Stomach smooth muscle (tissue), 2 donors: ENCODE measurements around the gene SH3PXD2B.
A peak's percentile ranks its signal among the peaks of the same experiment; 100 is the strongest.

Experiments
- H3K27ac ChIP-seq: one replicate; pipeline ENCODE4 v1.7.0; 2013; ENCODE audit warnings: mild to moderate bottlenecking, low read length, inconsistent platforms
- H3K27me3 ChIP-seq, 2 donors: one replicate each; pipeline ENCODE4 v1.7.0; 2013; ENCODE audit warnings: low read length in 2 of 2; ENCODE audit not compliant: insufficient read depth in 2 of 2, control insufficient read depth in 1 of 2
- H3K36me3 ChIP-seq, 2 donors: one replicate each; pipeline ENCODE4 v1.7.0; 2013; ENCODE audit warnings: low read length in 2 of 2; ENCODE audit not compliant: control insufficient read depth in 2 of 2, insufficient read depth in 2 of 2
- H3K4me1 ChIP-seq: one replicate; pipeline ENCODE4 v1.7.0; 2013; ENCODE audit warnings: low read length; ENCODE audit not compliant: control insufficient read depth, insufficient read depth
- H3K4me3 ChIP-seq, 2 donors: one replicate each; pipeline ENCODE4 v1.7.0; 2013; ENCODE audit warnings: low read length in 2 of 2
- H3K9ac ChIP-seq, 2 donors: one replicate each; pipeline ENCODE4 v1.7.0; 2013; ENCODE audit warnings: low read length in 2 of 2, mild to moderate bottlenecking in 1 of 2
- H3K9me3 ChIP-seq, 2 donors: one replicate each; pipeline ENCODE4 v1.7.0; 2013; ENCODE audit warnings: low read length in 2 of 2; ENCODE audit not compliant: control insufficient read depth in 2 of 2
- donor health status: healthy.
- donor health status: Pancreatic carcinoma.

Gene SH3PXD2B

DNA sequence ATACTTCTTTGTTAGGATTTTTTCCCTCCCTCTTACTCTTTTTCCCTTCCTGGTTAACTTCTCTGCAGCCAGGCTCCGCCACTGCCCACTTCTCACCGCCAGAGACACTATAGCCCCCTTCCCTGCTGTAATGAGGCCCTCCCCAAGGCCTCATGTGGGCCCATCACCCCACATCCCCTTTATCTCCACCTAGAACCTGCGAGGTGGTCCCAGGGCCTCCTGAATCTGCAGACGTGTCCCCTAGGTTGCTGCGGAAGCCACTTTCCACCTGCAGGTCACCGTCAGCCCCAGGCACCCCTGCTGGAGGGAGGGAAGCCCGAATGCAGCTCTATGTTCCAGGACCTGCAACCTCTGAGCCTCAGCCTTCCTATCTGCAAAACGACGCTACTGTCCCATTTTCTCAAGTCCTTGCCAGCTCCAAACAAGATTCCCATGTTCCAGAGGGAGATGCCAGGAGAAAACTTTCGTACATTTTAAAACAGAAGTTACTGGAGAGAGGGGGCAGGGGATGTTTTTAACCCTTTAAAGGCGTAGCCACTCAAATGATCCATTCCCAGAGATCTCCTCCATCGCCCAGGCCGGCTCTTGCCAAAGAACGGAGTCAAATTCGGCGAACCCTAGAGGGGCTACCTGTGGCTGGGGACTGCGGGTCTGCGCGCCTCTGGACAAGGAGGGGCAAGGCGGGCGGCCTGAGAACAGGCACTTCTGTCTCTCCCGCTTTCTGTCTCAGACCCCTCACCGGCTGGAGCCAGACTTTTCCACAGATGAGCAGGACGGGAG is 929 bp downstream of the SH3PXD2B start:
- no peaks in the 10 kb centered on the region for H3K27me3 ChIP-seq
- no peaks in the 10 kb centered on the region for H3K9me3 ChIP-seq
- peaks cover 54% of the 10 kb centered on the region for H3K4me1 ChIP-seq
- H3K27ac ChIP-seq = peak overlapping the region; percentile 88
- peak overlapping the region; percentile 72 to 85 for H3K9ac ChIP-seq
- H3K36me3 ChIP-seq = peaks cover 0 to 2% of the 10 kb centered on the region in 2 donors
- H3K4me3 ChIP-seq = peak overlapping the region; percentile 86 to 94

DNA sequence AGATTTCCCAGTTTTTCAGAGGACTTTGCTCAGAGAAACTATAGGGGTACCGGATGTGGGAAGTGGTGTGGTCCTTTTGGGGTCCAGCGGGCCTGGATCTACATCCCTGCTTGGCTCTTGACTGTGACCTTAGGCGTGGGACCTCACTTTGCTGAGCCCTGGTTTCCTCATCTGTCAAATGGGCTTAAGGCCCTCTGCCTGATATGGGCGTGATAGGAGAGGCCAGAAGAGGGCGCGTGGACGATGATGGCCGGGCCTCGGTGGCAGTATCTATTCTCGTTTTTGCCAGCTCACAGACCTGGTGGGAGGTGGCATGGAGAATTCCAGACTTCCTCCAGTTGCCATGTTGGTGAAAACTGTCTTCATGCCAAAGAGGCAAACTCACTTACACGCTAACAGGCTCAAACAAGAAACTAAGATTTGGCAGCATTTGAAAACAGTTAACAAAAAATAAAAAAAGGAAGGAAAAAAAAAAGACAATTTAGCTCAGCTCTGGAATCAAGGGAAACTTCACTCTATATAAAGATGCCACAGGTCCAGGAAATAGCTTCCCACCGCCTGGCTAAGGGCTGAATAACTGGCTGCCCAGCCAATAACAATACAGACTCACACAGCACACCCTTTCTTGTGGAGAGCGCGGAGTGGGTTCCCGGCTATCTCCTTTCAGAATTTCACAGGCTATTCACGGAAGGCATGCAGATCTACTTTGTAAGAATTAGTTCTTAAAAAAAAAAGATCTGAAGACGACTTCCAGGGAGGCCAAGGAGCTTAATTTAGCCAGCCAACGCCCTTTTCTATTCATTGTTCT is 1.7 kb downstream of the SH3PXD2B start:
- Histone ChIP-seq H3K4me1 (peaks cover 54% of the 10 kb centered on the region), H3K36me3 (peaks cover 0 to 2% of the 10 kb centered on the region in 2 donors), H3K27ac (peak overlapping the region; percentile 88), H3K27me3 (no peaks in the 10 kb centered on the region), H3K9me3 (no peaks in the 10 kb centered on the region), H3K4me3 (peak overlapping the region; percentile 86 to 94), H3K9ac (peak overlapping the region; percentile 72 to 85)

DNA sequence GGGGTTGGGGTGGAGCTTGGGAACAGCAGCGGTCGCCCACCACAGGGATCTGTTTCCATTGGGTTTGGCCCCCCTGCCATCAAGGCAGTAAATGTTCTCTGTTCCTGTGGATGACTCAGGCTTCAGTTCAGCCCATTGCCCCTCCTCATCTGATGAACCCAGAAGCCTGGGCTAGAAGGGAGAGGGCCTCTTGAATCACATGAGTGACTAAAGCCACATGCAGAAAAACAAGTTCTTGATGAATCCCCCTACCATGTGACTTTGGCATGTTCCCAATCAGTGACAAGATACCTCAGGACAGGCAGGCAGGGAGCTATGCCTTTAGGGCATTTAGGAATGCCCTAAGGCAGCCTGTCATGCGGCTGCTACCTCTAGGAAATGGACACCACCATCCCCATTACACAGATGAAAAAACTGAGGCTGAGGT is 2.5 kb downstream of the SH3PXD2B start:
- Histone ChIP-seq H3K9ac (peak overlapping the region; percentile 36 to 85), H3K4me1 (peaks cover 56% of the 10 kb centered on the region), H3K4me3 (peak overlapping the region in 1 of 2 donors; percentile 44), H3K27ac (peak overlapping the region; percentile 88), H3K27me3 (no peaks in the 10 kb centered on the region), H3K36me3 (peaks cover 0 to 2% of the 10 kb centered on the region in 2 donors), H3K9me3 (no peaks in the 10 kb centered on the region)

DNA sequence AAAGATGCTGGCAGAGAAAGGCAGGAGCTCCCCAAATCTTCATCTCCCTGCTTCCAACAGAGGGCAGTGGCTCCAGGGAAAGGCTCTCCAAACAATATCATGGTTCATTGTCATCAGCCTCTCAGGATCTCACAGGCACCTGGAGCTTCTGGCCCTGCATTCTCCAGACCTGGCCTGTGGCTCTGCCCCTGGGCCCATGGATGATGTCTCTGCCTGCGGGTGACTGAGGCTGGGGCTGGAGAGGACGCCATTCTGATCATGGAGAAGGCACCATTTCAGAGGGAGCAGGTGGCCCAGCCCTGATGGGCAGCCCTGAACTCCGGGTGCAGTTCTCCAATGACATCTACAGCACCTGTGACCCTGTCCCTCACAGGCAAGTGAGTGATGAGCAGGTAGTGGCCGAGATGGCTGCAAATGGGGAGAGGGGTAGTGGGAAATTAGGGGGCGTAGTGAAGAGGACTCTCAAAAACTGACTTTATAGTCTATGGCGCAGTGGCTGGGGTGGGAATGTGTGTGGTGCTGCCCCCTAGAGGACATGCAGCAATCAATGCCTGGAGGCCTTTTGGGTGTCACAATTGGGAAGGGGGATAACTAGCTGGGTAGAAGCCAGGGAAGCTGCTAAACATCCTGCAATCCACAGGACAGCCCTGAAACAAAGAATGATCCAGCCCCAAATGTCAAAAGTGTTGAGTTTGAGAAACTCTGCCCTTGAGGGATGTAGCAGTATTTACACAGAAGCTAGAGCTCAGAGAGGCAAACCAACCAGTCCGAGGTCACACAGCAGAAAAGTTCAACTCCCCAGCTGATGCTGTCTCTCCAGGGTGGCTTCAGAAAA is 3.2 kb downstream of the SH3PXD2B start:
- H3K9me3 ChIP-seq = no peaks in the 10 kb centered on the region
- no peaks in the 10 kb centered on the region for H3K27me3 ChIP-seq
- peak overlapping the region; percentile 88 for H3K27ac ChIP-seq
- peaks cover 0 to 2% of the 10 kb centered on the region in 2 donors for H3K36me3 ChIP-seq
- H3K4me1 ChIP-seq = peaks cover 60% of the 10 kb centered on the region
- H3K9ac ChIP-seq = peak overlapping the region; percentile 36 to 85
- H3K4me3 ChIP-seq = peak overlapping the region in 1 of 2 donors; percentile 44

DNA sequence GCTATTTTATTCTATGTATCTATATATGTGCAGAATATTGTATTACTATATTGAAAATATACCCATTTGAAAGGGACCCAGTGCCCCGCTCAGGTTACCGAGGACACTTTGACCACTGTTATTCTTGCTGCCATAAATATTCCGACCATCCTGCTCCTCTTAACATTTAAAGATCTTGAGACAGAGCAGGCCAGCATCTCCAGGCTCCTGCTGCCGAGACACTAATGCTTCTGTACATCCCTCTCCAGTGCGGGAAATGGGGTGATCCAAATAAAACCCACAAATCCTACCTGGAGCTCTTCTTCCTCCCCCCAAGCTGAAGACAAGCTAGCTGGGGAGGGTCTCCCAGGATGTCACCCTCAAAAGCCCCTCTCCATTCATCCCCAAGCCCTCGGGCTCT is 3.9 kb downstream of the SH3PXD2B start:
- Histone ChIP-seq H3K9me3 (no peaks in the 10 kb centered on the region), H3K36me3 (peaks cover 0 to 2% of the 10 kb centered on the region in 2 donors), H3K27ac (peak overlapping the region; percentile 88), H3K4me1 (peaks cover 60% of the 10 kb centered on the region), H3K27me3 (no peaks in the 10 kb centered on the region), H3K4me3 (no peak overlapping the region), H3K9ac (peak overlapping the region in 1 of 2 donors; percentile 21)

DNA sequence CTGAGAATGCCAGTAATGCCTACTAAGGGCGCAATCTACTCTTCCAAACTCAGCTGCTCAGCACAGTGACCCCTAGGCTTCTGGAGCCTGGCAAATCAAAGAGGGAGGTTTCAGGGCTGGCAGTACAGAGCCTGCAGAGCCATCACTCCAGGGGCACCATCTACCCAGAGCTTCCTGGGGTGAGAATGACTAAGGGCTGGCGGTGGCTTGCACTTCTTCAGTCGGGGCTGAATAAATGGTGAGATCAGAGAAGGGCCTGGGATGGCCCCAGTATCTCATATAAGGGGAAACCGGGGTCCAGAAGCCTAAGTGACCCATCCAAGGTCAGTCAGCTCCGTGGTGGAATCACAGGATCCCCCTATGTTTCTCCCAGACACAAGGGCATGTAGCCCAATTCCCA is 5.3 kb downstream of the SH3PXD2B start:
- Histone ChIP-seq H3K36me3 (peaks cover 0 to 2% of the 10 kb centered on the region in 2 donors), H3K27ac (no peak overlapping the region), H3K9ac (no peak overlapping the region), H3K9me3 (no peaks in the 10 kb centered on the region), H3K4me3 (no peak overlapping the region), H3K4me1 (peaks cover 65% of the 10 kb centered on the region), H3K27me3 (no peaks in the 10 kb centered on the region)

DNA sequence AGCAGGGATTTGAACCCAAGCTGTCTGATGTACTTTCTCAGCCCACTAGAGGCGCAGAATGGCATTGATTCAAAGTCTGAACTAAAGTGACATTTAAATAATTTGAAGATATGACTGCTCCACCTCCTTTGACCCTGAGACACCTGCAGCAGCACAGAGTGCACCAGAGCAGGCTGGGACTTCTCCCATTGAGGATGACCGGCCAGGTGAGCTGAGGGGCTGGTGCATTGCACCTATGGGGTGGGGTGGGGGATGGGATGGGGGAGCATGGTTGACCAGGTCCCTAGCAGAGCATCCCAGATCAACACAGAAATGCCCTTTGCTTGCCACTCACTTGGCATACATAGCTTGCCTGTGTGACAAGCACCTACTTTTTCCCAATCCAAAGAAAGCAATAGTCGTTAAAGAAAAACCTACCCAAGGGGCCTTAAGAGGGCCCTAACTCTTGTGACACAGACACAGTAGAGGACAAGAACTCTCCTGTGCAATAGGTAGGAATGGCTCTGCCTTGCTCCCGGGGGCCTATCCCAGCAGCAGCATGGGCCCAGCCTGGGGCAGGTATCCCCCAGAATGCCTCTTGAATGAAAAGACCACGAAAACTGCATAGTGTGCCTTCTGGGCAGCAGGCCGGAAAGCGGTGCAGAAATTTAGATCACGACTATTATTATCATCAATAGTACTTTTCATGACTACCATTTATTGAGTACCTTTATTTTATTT is 6.5 kb downstream of the SH3PXD2B start:
- Histone ChIP-seq H3K4me1 (peaks cover 70% of the 10 kb centered on the region), H3K27ac (peak overlapping the region; percentile 6), H3K27me3 (no peaks in the 10 kb centered on the region)

DNA sequence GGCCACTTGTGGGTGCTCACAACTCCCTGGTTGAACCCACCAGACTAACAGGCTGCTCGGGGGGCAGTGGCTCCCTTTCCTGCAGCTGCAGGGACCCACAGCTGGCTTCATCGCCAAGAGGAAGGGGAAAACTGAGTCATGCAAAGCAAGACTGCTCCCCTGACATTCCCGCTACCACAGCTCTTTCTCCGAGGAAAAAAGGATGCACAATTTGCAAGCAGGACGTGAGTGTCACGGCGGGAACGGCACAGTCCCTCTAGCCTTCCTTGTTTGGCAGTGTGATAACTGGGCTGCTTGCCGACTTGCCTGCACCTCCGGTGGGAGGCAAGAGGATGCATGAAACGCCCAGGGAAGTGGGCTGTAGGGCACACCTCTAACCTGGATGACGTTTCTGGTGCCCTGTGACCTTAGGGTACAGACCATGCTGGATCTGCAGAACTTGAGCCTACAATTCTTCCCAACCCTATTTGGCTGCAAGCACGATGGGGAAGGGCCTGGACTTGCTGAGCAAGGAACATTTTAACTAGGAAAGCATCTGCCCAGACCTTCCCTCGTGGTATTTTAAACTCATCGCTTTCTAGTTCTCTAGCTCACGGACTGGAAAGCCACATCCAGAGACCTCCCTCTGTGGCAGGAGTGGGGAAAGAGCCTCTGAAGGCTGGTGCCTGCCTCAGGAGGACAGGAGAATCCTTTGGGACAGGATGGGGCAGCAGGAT is 7.8 kb downstream of the SH3PXD2B start:
- H3K27me3 ChIP-seq = no peaks in the 10 kb centered on the region
- no peaks in the 10 kb centered on the region for H3K9me3 ChIP-seq
- peak overlapping the region; percentile 64 for H3K27ac ChIP-seq
- H3K36me3 ChIP-seq = peaks cover 0 to 2% of the 10 kb centered on the region in 2 donors
- H3K4me1 ChIP-seq = peaks cover 67% of the 10 kb centered on the region
- peak overlapping the region; percentile 17 to 29 for H3K9ac ChIP-seq
- peak overlapping the region; percentile 26 to 63 for H3K4me3 ChIP-seq

More for the DNA sequence above, 6.5 kb downstream of the SH3PXD2B start:
- Histone ChIP-seq H3K36me3 (peaks cover 0 to 2% of the 10 kb centered on the region in 2 donors), H3K4me3 (no peak overlapping the region), H3K9me3 (no peaks in the 10 kb centered on the region), H3K9ac (no peak overlapping the region)

DNA sequence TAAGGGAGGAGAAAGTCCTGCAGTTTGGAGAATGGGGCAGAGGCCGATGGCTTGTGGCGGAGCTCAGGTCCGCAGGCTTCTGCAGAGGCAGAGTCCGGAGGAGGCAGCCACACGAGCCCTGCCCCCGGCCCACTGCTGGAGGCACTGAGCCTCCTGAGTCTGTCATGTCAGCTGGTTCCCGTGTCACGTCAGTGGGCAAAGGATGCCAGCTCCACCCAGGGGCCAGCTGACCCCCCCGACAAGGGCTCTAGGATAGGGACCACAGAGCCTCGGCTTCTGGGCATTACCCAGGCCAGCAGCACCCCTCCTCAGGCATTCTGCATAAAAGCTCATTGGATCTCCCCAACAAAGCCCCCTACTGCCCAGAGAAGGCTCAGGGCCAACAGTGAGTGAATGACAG is 8.5 kb downstream of the SH3PXD2B start:
- Histone ChIP-seq H3K4me3 (peak overlapping the region in 1 of 2 donors; percentile 63), H3K27me3 (no peaks in the 10 kb centered on the region), H3K9me3 (no peaks in the 10 kb centered on the region), H3K4me1 (peaks cover 61% of the 10 kb centered on the region), H3K36me3 (peaks cover 0 to 2% of the 10 kb centered on the region in 2 donors), H3K27ac (peak overlapping the region; percentile 64), H3K9ac (no peak overlapping the region)
